SHP77 (cell line): ENCODE results near the gene TRIM2.

Source experiments
- DNase-seq, 2 experiments: peaks; one replicate each; lab custom pipeline; 2025; lab: John Stamatoyannopoulos, UW

Gene TRIM2

GRCh38 chr4:153333874-153334273 lies 129.6 kb downstream of the TRIM2 start:
- no peak for DNase-seq

- DNase-seq, result no peak
Measured at GRCh38 chr4:153335665-153336064, 131.4 kb downstream of the TRIM2 start.

GRCh38 chr4:153337686-153338085 lies 133.4 kb downstream of the TRIM2 start:
- no peak for DNase-seq

- no peak for DNase-seq
Measured at GRCh38 chr4:153341575-153342090, 137.4 kb downstream of the TRIM2 start.

GRCh38 chr4:153342751-153343552 lies 138.7 kb downstream of the TRIM2 start:
- DNase-seq, result no peak

- DNase-seq, result peak; percentile 9 to 57
Measured at GRCh38 chr4:153344131-153345011, 140.1 kb downstream of the TRIM2 start, which contains the start of gene MND1. Gene MND1, plus strand, starts transcription at chr4:153344688. Its CDS starts 50 bp downstream, at chr4:153344738.

- peak in 1 of 2 experiments; percentile 31 for DNase-seq
Measured at GRCh38 chr4:153345012-153345981, 141.1 kb downstream of the TRIM2 start.

- no peak for DNase-seq
Measured at GRCh38 chr4:153346031-153346430, 141.8 kb downstream of the TRIM2 start.

- no peak for DNase-seq
Measured at GRCh38 chr4:153346563-153346962, 142.3 kb downstream of the TRIM2 start.

GRCh38 chr4:153347117-153347516 lies 142.9 kb downstream of the TRIM2 start:
- DNase-seq, result no peak

- no peak for DNase-seq
Measured at GRCh38 chr4:153348006-153348405, 143.8 kb downstream of the TRIM2 start.

GRCh38 chr4:153349206-153349805 lies 145.1 kb downstream of the TRIM2 start:
- DNase-seq, result no peak

GRCh38 chr4:153362184-153362583 lies 157.9 kb downstream of the TRIM2 start:
- no peak for DNase-seq

- DNase-seq, result no peak
Measured at GRCh38 chr4:153364061-153364460, 159.8 kb downstream of the TRIM2 start.

GRCh38 chr4:153365003-153365402 lies 160.8 kb downstream of the TRIM2 start:
- DNase-seq, result no peak

GRCh38 chr4:153366486-153366885 lies 162.2 kb downstream of the TRIM2 start:
- no peak for DNase-seq

- no peak for DNase-seq
Measured at GRCh38 chr4:153367092-153367491, 162.8 kb downstream of the TRIM2 start.

GRCh38 chr4:153369021-153369420 lies 164.8 kb downstream of the TRIM2 start:
- DNase-seq, result no peak

GRCh38 chr4:153371701-153372234 lies 167.5 kb downstream of the TRIM2 start:
- DNase-seq, result no peak

GRCh38 chr4:153372967-153373562 lies 168.8 kb downstream of the TRIM2 start:
- DNase-seq, result no peak
